IgD-negative memory B cell (primary cell): ENCODE data around the gene SOD3. TPM values are rescaled to one million over a fixed set of nuclear protein-coding genes. Genes with fewer than 3 reads are reported as not detected.

Experiments used
- H3K27ac Mint-ChIP-seq, 3 donors: one replicate each; pipeline ENCODE4 v1.8.0; 2020 to 2022; ENCODE audit warnings: mild to moderate bottlenecking in 3 of 3, mixed read lengths in 3 of 3, moderate library complexity in 1 of 3
- H3K27me3 Mint-ChIP-seq: one replicate; pipeline ENCODE4 v1.8.0; 2021; ENCODE audit warnings: mixed read lengths
- H3K36me3 Mint-ChIP-seq: one replicate; pipeline ENCODE4 v1.8.0; 2020; ENCODE audit warnings: mild to moderate bottlenecking, mixed read lengths
- H3K4me1 Mint-ChIP-seq, 3 donors: one replicate each; pipeline ENCODE4 v1.8.0; 2020 to 2022; ENCODE audit warnings: mixed read lengths in 3 of 3, mild to moderate bottlenecking in 1 of 3
- H3K4me3 Mint-ChIP-seq, 4 donors: one replicate each; pipeline ENCODE4 v1.8.0; 2020 to 2022; ENCODE audit warnings: mild to moderate bottlenecking in 4 of 4, mixed read lengths in 4 of 4, moderate library complexity in 3 of 4
- H3K9me3 Mint-ChIP-seq, 3 donors: one replicate each; pipeline ENCODE4 v1.8.0; 2020 to 2021; ENCODE audit warnings: mixed read lengths in 3 of 3, mild to moderate bottlenecking in 1 of 3
- polyA plus RNA-seq: library from polyadenylated mRNA; unstranded; fragments of 300-500 nt; fragmentation: Illumina TruSeq; gene quantifications from one replicate; pipeline ENCODE4 v1.2.3, GENCODE V29; 2021

SOD3 gene
- polyA plus RNA-seq, 1 donor from 2014 or later = not detected

- H3K36me3 Mint-ChIP-seq = no peaks in the 10 kb centered on the region
- peaks cover 3 to 6% (median 5%) of the 10 kb centered on the region in 3 donors for H3K9me3 Mint-ChIP-seq
- H3K4me1 Mint-ChIP-seq = no peaks in the 10 kb centered on the region
- no peak overlapping the region for H3K4me3 Mint-ChIP-seq
- peaks cover 2% of the 10 kb centered on the region for H3K27me3 Mint-ChIP-seq
- H3K27ac Mint-ChIP-seq = no peak overlapping the region
Measured at GRCh38 chr4:24770032-24770584, 25.3 kb upstream of the SOD3 start.

- no peak overlapping the region for H3K27ac Mint-ChIP-seq
- peaks cover 3 to 7% (median 6%) of the 10 kb centered on the region in 3 donors for H3K9me3 Mint-ChIP-seq
- peaks cover 2% of the 10 kb centered on the region for H3K27me3 Mint-ChIP-seq
- H3K4me3 Mint-ChIP-seq = no peak overlapping the region
- no peaks in the 10 kb centered on the region for H3K36me3 Mint-ChIP-seq
- no peaks in the 10 kb centered on the region for H3K4me1 Mint-ChIP-seq
Measured at GRCh38 chr4:24770667-24771066, 24.7 kb upstream of the SOD3 start.

- Mint-ChIP-seq H3K9me3 (peaks cover 3 to 9% (median 5%) of the 10 kb centered on the region in 3 donors), H3K27ac (no peak overlapping the region), H3K27me3 (peaks cover 2% of the 10 kb centered on the region), H3K4me3 (no peak overlapping the region), H3K4me1 (no peaks in the 10 kb centered on the region), H3K36me3 (no peaks in the 10 kb centered on the region)
Measured at GRCh38 chr4:24771241-24771640, 24.1 kb upstream of the SOD3 start.

DNA sequence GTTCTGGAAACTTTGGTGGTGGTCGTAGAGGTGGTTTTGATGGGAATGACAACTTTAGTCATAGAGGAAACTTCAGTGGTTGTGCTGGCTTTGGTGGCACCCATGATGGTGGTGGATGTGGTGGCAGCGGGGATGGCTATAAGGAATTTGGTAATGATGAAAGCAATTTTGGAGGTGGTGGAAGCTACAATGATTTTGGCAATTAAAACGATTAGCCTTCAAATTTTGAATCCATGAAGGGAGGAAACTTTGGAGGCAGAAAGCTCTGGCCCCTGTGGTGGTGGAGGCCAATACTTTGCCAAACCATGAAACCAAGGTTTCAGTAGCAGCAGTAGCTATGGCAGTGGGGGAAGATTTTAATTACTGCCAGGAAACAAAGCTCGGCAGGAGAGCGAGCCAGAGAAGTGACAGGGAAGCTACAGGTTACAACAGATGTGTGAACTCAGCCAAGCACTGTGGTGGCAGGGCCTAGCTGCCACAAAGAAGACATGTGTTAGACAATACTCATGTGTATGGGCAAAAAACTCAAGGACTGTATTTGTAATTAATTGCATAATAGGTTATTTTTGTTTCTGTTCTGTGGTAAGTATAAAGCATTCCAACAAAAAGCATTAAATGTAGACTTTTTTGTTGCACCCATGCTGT lies 23.2 kb upstream of the SOD3 start:
- no peak overlapping the region for H3K27ac Mint-ChIP-seq
- H3K27me3 Mint-ChIP-seq = peaks cover 2% of the 10 kb centered on the region
- H3K36me3 Mint-ChIP-seq = no peaks in the 10 kb centered on the region
- no peak overlapping the region for H3K4me3 Mint-ChIP-seq
- peaks cover 0 to 9% (median 1%) of the 10 kb centered on the region in 3 donors for H3K9me3 Mint-ChIP-seq
- no peaks in the 10 kb centered on the region for H3K4me1 Mint-ChIP-seq

DNA sequence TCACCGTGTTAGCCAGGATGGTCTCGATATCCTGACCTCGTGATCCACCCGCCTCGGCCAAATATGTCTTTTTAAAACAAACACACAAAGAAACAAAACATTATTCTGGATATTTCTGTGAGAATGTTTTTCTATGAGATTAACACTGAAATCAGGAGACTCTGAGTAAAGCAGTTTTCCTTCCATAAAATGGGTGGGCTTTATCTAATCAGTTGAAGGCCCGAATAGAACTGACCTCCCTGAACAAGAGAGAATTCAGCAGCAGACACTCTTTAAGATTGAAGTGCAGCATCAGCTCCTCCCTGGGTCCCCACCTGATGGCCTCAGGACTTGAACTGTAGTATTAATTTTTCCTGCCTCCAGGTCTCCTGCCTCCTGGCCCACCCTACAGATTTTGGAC lies 22.4 kb upstream of the SOD3 start:
- H3K9me3 Mint-ChIP-seq = peaks cover 0 to 9% (median 1%) of the 10 kb centered on the region in 3 donors
- no peak overlapping the region for H3K4me3 Mint-ChIP-seq
- peaks cover 2% of the 10 kb centered on the region for H3K27me3 Mint-ChIP-seq
- H3K27ac Mint-ChIP-seq = no peak overlapping the region
- no peaks in the 10 kb centered on the region for H3K36me3 Mint-ChIP-seq
- H3K4me1 Mint-ChIP-seq = no peaks in the 10 kb centered on the region

GRCh38 chr4:24774452-24774851 lies 20.9 kb upstream of the SOD3 start:
- Mint-ChIP-seq H3K27ac (no peak overlapping the region), H3K4me1 (no peaks in the 10 kb centered on the region), H3K27me3 (peaks cover 2% of the 10 kb centered on the region), H3K4me3 (no peak overlapping the region), H3K9me3 (peaks cover 0 to 9% (median 1%) of the 10 kb centered on the region in 3 donors), H3K36me3 (no peaks in the 10 kb centered on the region)

GRCh38 chr4:24775032-24775605 lies 20.3 kb upstream of the SOD3 start:
- Mint-ChIP-seq H3K36me3 (no peaks in the 10 kb centered on the region), H3K27me3 (peaks cover 2% of the 10 kb centered on the region), H3K4me1 (no peaks in the 10 kb centered on the region)

DNA sequence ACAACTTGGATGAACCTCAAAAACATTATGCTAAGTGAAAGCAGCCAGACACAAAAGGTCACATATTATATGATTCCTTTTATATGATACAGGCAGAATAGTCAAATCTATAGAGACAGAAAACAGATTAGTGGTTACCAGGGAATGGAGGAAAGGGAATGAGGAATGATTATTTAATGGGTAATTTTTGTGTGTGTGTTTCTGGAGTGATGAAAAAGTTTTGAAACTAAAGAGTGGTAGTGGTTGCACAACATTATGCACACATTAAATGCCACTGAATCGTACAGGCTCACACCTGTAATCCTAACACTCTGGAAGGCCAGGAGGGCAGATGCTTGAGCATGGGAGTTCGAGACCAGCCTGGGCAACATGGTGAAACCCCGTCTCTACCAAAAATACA lies 19.6 kb upstream of the SOD3 start:
- no peak overlapping the region for H3K4me3 Mint-ChIP-seq
- no peak overlapping the region for H3K27ac Mint-ChIP-seq
- no peaks in the 10 kb centered on the region for H3K36me3 Mint-ChIP-seq
- no peaks in the 10 kb centered on the region for H3K4me1 Mint-ChIP-seq
- H3K9me3 Mint-ChIP-seq = peaks cover 0 to 9% (median 1%) of the 10 kb centered on the region in 3 donors
- peaks cover 2% of the 10 kb centered on the region for H3K27me3 Mint-ChIP-seq

More at GRCh38 chr4:24775032-24775605, 20.3 kb upstream of the SOD3 start:
- H3K4me3 Mint-ChIP-seq = no peak overlapping the region
- peaks cover 0 to 9% (median 1%) of the 10 kb centered on the region in 3 donors for H3K9me3 Mint-ChIP-seq
- no peak overlapping the region for H3K27ac Mint-ChIP-seq

GRCh38 chr4:24777536-24778463 lies 17.6 kb upstream of the SOD3 start:
- peaks cover 2% of the 10 kb centered on the region for H3K27me3 Mint-ChIP-seq
- H3K4me1 Mint-ChIP-seq = no peaks in the 10 kb centered on the region
- H3K36me3 Mint-ChIP-seq = no peaks in the 10 kb centered on the region
- H3K4me3 Mint-ChIP-seq = no peak overlapping the region
- no peak overlapping the region for H3K27ac Mint-ChIP-seq
- H3K9me3 Mint-ChIP-seq = peaks cover 0 to 4% (median 0%) of the 10 kb centered on the region in 3 donors

- H3K4me3 Mint-ChIP-seq = no peak overlapping the region
- H3K4me1 Mint-ChIP-seq = no peaks in the 10 kb centered on the region
- peaks cover 2% of the 10 kb centered on the region for H3K27me3 Mint-ChIP-seq
- no peaks in the 10 kb centered on the region for H3K36me3 Mint-ChIP-seq
- H3K27ac Mint-ChIP-seq = no peak overlapping the region
- H3K9me3 Mint-ChIP-seq = peaks cover 0 to 4% (median 0%) of the 10 kb centered on the region in 3 donors
Measured at GRCh38 chr4:24778464-24779225, 16.7 kb upstream of the SOD3 start.

GRCh38 chr4:24780936-24781495 lies 14.4 kb upstream of the SOD3 start:
- Mint-ChIP-seq H3K4me3 (no peak overlapping the region), H3K36me3 (no peaks in the 10 kb centered on the region), H3K4me1 (no peaks in the 10 kb centered on the region), H3K27me3 (no peaks in the 10 kb centered on the region), H3K27ac (no peak overlapping the region), H3K9me3 (no peaks in the 10 kb centered on the region)

- Mint-ChIP-seq H3K4me1 (no peaks in the 10 kb centered on the region), H3K27ac (no peak overlapping the region), H3K4me3 (no peak overlapping the region), H3K27me3 (no peaks in the 10 kb centered on the region), H3K9me3 (no peaks in the 10 kb centered on the region), H3K36me3 (no peaks in the 10 kb centered on the region)
Measured at GRCh38 chr4:24781999-24782745, 13.2 kb upstream of the SOD3 start.

- peaks cover 0 to 1% (median 0%) of the 10 kb centered on the region in 3 donors for H3K9me3 Mint-ChIP-seq
- no peaks in the 10 kb centered on the region for H3K27me3 Mint-ChIP-seq
- H3K4me3 Mint-ChIP-seq = no peak overlapping the region
- H3K36me3 Mint-ChIP-seq = no peaks in the 10 kb centered on the region
- no peaks in the 10 kb centered on the region for H3K4me1 Mint-ChIP-seq
- H3K27ac Mint-ChIP-seq = no peak overlapping the region
Measured at GRCh38 chr4:24783506-24783905, 11.9 kb upstream of the SOD3 start.

GRCh38 chr4:24791043-24791442 lies 4.3 kb upstream of the SOD3 start:
- peaks cover 0 to 6% (median 0%) of the 10 kb centered on the region in 3 donors for H3K9me3 Mint-ChIP-seq
- H3K27me3 Mint-ChIP-seq = peaks cover 4% of the 10 kb centered on the region
- H3K27ac Mint-ChIP-seq = no peak overlapping the region
- peaks cover 3% of the 10 kb centered on the region for H3K36me3 Mint-ChIP-seq
- no peak overlapping the region for H3K4me3 Mint-ChIP-seq
- H3K4me1 Mint-ChIP-seq = peaks cover 0 to 3% (median 0%) of the 10 kb centered on the region in 3 donors
